OCI-LY7 (cell line): ENCODE data around the gene AGBL1. TPM values are rescaled to one million over a fixed set of nuclear protein-coding genes. Genes with fewer than 3 reads are reported as not detected.

Source experiments
- BruUV-seq: library from RNA; stranded (reverse); fragments of 400-500 nt; replicated peaks from 2 replicates; lab custom pipeline; 2021; lab: Mats Ljungman, UMichigan
- CTCF ChIA-PET: fragments of 300-600 bp; sonication (Branson Sonifier 250); formaldehyde crosslinking; loops from one replicate; lab custom pipeline; 2022; ENCODE audit warnings: antibody characterized with exemption; ENCODE audit not compliant: unreplicated experiment; lab: Charles Lee
- POLR2A ChIA-PET: fragments of 300-600 bp; sonication (Branson Sonifier 250); formaldehyde crosslinking; loops from one replicate; lab custom pipeline; 2022; ENCODE audit warnings: antibody characterized with exemption; lab: Charles Lee
- DNase-seq: peaks from one replicate; pipeline ENCODE4 v3.0.0-alpha.2; 2015; ENCODE audit warnings: low spot score
- H2AFZ ChIP-seq: fragments of 200-600 bp; sonication (generic), shearing (Covaris generic); 2 replicates; pipeline ENCODE4 v1.6.1; 2014; ENCODE audit warnings: mild to moderate bottlenecking, antibody characterized with exemption, low read length, moderate library complexity
- H3K27ac ChIP-seq: fragments of 200-600 bp; sonication (generic); 2 replicates; pipeline ENCODE4 v1.5.1; 2014; ENCODE audit warnings: mixed run types, low read depth, mild to moderate bottlenecking, moderate library complexity, low read length, inconsistent platforms; ENCODE audit not compliant: poor library complexity, severe bottlenecking
- H3K36me3 ChIP-seq: fragments of 200-600 bp; sonication (generic); 2 replicates; pipeline ENCODE4 v1.6.1; 2014; ENCODE audit warnings: mild to moderate bottlenecking, antibody characterized with exemption, low read length, moderate library complexity, mixed read lengths; ENCODE audit not compliant: insufficient read depth
- H3K4me1 ChIP-seq: fragments of 200-600 bp; sonication (generic); 2 replicates; pipeline ENCODE4 v1.5.1; 2014; ENCODE audit warnings: mild to moderate bottlenecking, low read length; ENCODE audit not compliant: insufficient read depth, poor library complexity, severe bottlenecking
- H3K4me2 ChIP-seq: fragments of 200-600 bp; sonication (generic); 2 replicates; pipeline ENCODE4 v1.6.1; 2014; ENCODE audit warnings: mild to moderate bottlenecking, low read length
- H3K4me3 ChIP-seq: fragments of 200-600 bp; sonication (generic); 2 replicates; pipeline ENCODE4 v1.5.1; 2014; ENCODE audit warnings: mild to moderate bottlenecking, low read depth, low read length; ENCODE audit not compliant: poor library complexity, severe bottlenecking
- H3K79me2 ChIP-seq: fragments of 200-600 bp; sonication (generic); 2 replicates; pipeline ENCODE4 v1.6.1; 2016; ENCODE audit warnings: low read depth, mild to moderate bottlenecking, low read length, moderate library complexity, mixed read lengths; ENCODE audit not compliant: insufficient read depth
- H3K9me2 ChIP-seq: fragments of 200-600 bp; sonication (generic); 2 replicates; pipeline ENCODE4 v1.6.1; 2016; ENCODE audit warnings: mild to moderate bottlenecking, low read length, mixed read lengths; ENCODE audit not compliant: insufficient read depth
- H3K9me3 ChIP-seq: fragments of 200-600 bp; sonication (generic); 2 replicates; pipeline ENCODE4 v1.6.1; 2014; ENCODE audit warnings: mild to moderate bottlenecking, mixed run types, low read length, mixed read lengths
- H4K20me1 ChIP-seq: fragments of 200-600 bp; sonication (generic); 2 replicates; pipeline ENCODE4 v1.6.1; 2014; ENCODE audit warnings: mild to moderate bottlenecking, antibody characterized with exemption, low read length, moderate library complexity, mixed read lengths; ENCODE audit not compliant: insufficient read depth
- EZH2phosphoT487 ChIP-seq: fragments of 200-600 bp; sonication (generic); IDR thresholded peaks from 2 replicates; pipeline ENCODE4 v1.6.1; 2018; ENCODE audit warnings: low read depth, borderline replicate concordance, mild to moderate bottlenecking, mixed run types, antibody characterized with exemption, low read length, moderate library complexity, mixed read lengths
- intact Hi-C: fragments of 100-400 bp; cut with micrococcal nuclease; formaldehyde crosslinking; loops from one replicate; pipeline ENCODE4 v1.10.0; 2022; ENCODE audit not compliant: unreplicated experiment
- total RNA-seq, 2 experiments: library from RNA; depleted of rRNA in 1 of 2; stranded (reverse); fragments of >200 nt in 1 of 2; shearing (Covaris generic) in 1 of 2; gene quantifications; 2 replicates each; pipeline ENCODE4 v1.2.3, GENCODE V29; 2014 to 2022
- TF ChIP-seq, protein P1 (sequence below): fragments of 200-600 bp; sonication (generic); conservative IDR thresholded peaks from 2 replicates; pipeline ENCODE4 v1.5.1; 2014; ENCODE audit warnings: mild to moderate bottlenecking, antibody characterized with exemption, low read length, moderate library complexity, mixed read lengths

AGBL1 gene
- total RNA-seq, 2 experiments from 2014 or later = not detected

DNA sequence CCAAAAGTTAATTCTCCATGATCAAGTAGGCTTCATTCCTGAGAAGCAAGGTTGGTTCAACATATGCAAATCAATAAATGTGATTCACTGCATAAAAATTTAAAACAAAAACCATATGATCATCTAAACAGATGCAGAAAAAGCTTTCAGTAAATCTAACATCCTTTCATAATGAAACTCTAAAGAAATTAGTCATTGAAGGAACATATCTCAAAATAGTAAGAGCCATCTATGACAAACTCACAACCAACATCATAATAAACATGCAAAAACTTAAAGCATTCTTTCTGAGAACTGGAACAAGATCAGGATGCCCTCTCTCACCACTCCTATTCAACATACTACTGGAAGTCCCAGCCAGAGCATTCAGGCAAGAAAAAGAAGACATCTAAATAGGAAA, 254.1 kb downstream of the AGBL1 start:
- H3K79me2 ChIP-seq = no peaks in the 10 kb centered on the region
- no peaks in the 10 kb centered on the region for H3K36me3 ChIP-seq
- no peaks in the 10 kb centered on the region for H3K9me3 ChIP-seq
- H2AFZ ChIP-seq = no peak overlapping the region
- no TSS peak for BruUV-seq
- CTCF ChIA-PET = no interaction called here
- no peaks in the 10 kb centered on the region for H3K4me1 ChIP-seq
- H4K20me1 ChIP-seq = no peaks in the 10 kb centered on the region
- TF ChIP-seq, protein P1, sequence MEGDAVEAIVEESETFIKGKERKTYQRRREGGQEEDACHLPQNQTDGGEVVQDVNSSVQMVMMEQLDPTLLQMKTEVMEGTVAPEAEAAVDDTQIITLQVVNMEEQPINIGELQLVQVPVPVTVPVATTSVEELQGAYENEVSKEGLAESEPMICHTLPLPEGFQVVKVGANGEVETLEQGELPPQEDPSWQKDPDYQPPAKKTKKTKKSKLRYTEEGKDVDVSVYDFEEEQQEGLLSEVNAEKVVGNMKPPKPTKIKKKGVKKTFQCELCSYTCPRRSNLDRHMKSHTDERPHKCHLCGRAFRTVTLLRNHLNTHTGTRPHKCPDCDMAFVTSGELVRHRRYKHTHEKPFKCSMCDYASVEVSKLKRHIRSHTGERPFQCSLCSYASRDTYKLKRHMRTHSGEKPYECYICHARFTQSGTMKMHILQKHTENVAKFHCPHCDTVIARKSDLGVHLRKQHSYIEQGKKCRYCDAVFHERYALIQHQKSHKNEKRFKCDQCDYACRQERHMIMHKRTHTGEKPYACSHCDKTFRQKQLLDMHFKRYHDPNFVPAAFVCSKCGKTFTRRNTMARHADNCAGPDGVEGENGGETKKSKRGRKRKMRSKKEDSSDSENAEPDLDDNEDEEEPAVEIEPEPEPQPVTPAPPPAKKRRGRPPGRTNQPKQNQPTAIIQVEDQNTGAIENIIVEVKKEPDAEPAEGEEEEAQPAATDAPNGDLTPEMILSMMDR = no peak
- DNase-seq = no peak
- POLR2A ChIA-PET = no interaction called here
- intact Hi-C loops = no loop called here
- H3K27ac ChIP-seq = no peak overlapping the region
- no peak overlapping the region for H3K4me3 ChIP-seq
- no peak overlapping the region for H3K4me2 ChIP-seq
- H3K9me2 ChIP-seq = no peaks in the 10 kb centered on the region

DNA sequence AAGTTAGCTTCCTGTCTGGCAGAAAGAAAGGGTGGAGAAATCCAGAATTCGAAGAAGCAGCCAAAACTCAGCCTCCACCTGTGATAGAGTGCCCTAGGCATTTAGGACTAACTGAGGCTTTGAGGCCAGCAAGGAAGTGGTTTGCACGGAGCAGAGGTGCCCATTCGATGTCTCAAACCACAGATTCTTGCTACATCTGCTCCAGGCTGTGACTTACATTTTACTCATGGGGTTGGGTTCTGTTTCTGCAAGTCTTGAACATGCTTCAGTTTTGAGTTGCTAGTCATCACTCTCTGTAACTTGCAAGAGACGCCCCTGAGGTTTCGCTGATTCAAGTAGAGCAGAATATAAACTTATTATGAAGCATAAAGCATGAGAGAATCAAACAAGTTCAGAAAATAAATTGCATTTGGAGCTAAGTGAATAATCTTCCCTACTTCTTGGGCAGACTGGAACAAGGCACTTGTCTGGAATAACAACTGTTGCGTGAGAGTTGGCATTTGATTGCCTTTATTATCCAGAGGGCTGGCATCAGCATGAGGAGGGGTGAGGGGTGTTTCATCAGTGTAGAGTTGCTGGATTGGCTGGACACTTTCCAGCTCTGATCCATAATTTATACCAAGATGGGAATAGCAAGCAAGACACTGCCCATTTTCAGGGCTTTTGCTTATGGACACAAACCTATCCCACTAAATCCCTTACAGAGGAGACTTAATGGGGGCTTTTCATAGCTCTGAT, 256.5 kb downstream of the AGBL1 start:
- CTCF ChIA-PET = no interaction called here
- POLR2A ChIA-PET = no interaction called here
- intact Hi-C loops = no loop called here
- no TSS peak for BruUV-seq
- Histone ChIP-seq H3K36me3 (no peaks in the 10 kb centered on the region), H2AFZ (no peak overlapping the region), H3K4me3 (no peak overlapping the region), H3K4me2 (no peak overlapping the region), H3K4me1 (no peaks in the 10 kb centered on the region), H4K20me1 (no peaks in the 10 kb centered on the region), H3K9me2 (no peaks in the 10 kb centered on the region), H3K79me2 (no peaks in the 10 kb centered on the region), H3K9me3 (no peaks in the 10 kb centered on the region), H3K27ac (no peak overlapping the region)
- no peak for TF ChIP-seq EZH2phosphoT487
- TF ChIP-seq, protein P1 = no peak
- DNase-seq = no peak

DNA sequence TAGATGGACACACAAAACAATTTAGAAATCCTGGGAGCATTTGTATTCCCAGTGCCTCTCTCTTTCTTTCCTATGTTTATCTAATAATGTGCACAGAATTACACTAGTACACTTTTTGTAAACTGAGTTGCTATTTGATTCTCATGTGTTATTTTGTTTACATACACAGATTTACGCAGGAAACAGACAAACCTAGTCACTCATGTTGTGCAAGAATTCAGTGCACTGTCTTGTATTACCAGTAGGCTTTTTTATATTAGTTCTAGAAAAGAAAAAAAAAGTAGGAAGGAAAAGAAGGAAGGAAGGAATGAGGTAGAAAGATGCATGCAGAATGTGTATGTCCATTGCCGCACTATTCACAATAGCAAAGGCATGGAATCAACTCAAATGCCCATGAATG, 257.4 kb downstream of the AGBL1 start:
- H3K79me2 ChIP-seq = no peaks in the 10 kb centered on the region
- TF ChIP-seq, protein P1 = no peak
- no peak for TF ChIP-seq EZH2phosphoT487
- no peaks in the 10 kb centered on the region for H3K4me1 ChIP-seq
- H3K27ac ChIP-seq = no peak overlapping the region
- H3K4me3 ChIP-seq = no peak overlapping the region
- H3K4me2 ChIP-seq = no peak overlapping the region
- no peaks in the 10 kb centered on the region for H4K20me1 ChIP-seq
- H3K36me3 ChIP-seq = no peaks in the 10 kb centered on the region
- ChIA-PET POLR2A (no interaction called here), CTCF (no interaction called here)
- no peaks in the 10 kb centered on the region for H3K9me3 ChIP-seq
- intact Hi-C loops = no loop called here
- BruUV-seq = no TSS peak
- no peak overlapping the region for H2AFZ ChIP-seq
- H3K9me2 ChIP-seq = no peaks in the 10 kb centered on the region
- no peak for DNase-seq
